GM12892 (cell line): Measurements from ENCODE around the gene GXYLT2.
A peak's percentile ranks its signal among the peaks of the same experiment; 100 is the strongest.
"Not testable (repeated sequence)": the region's sequence is repeated elsewhere in the genome, so short reads cannot be mapped to it uniquely, and the experiment has no call there.

Experiments used
- DNase-seq: peaks from one replicate; pipeline ENCODE4 v3.0.0; 2011; ENCODE audit not compliant: insufficient read length
- FAIRE-seq: peaks from 2 replicates; lab custom pipeline; 2011; peaks lifted over from hg19 to GRCh38; lab: Jason Lieb, UNC
- POLR2A ChIP-seq: IDR thresholded peaks from 2 replicates; pipeline ENCODE4 v1.6.1; 2011; ENCODE audit warnings: low read depth, low read length, control low read depth
- POLR2AphosphoS5 ChIP-seq: IDR thresholded peaks from 2 replicates; pipeline ENCODE4 v1.6.1; 2011; ENCODE audit warnings: low read depth, low read length, control low read depth
- TAF1 ChIP-seq: IDR thresholded peaks from 2 replicates; pipeline ENCODE4 v1.6.1; 2011; ENCODE audit warnings: low read depth, mild to moderate bottlenecking, control low read depth, low read length, borderline replicate concordance

Gene GXYLT2

GRCh38 chr3:72993391-72993790, 105.5 kb downstream of the GXYLT2 start:
- TF ChIP-seq TAF1 (no peak), POLR2A (no peak), POLR2AphosphoS5 (no peak)
- no peak for FAIRE-seq
- no peak for DNase-seq

- no peak for TF ChIP-seq POLR2A
- TF ChIP-seq POLR2AphosphoS5 = no peak
- TF ChIP-seq TAF1 = no peak
- DNase-seq (no peak), FAIRE-seq (no peak)
Measured at GRCh38 chr3:72995337-72995736, 107.5 kb downstream of the GXYLT2 start.

- TF ChIP-seq TAF1 = no peak
- no peak for TF ChIP-seq POLR2A
- no peak for TF ChIP-seq POLR2AphosphoS5
- FAIRE-seq (no peak), DNase-seq (no peak)
Measured at GRCh38 chr3:72996121-72996472, 108.3 kb downstream of the GXYLT2 start.

GRCh38 chr3:72996473-72997333, 108.9 kb downstream of the GXYLT2 start, which contains the start of gene PPP4R2:
Gene PPP4R2 (plus strand): TSS chr3:72996811. CDS start chr3:72997038, 227 bp downstream.
- TF ChIP-seq POLR2A = peak; percentile 94
- TF ChIP-seq POLR2AphosphoS5 = peak; percentile 92
- TF ChIP-seq TAF1 = 0 out of 2 replicates have a peak, but pooled peaks have one; percentile 11
- peak; percentile 96 for FAIRE-seq
- DNase-seq = peak; percentile 76

- DNase-seq (no peak), FAIRE-seq (no peak)
- TF ChIP-seq POLR2AphosphoS5 = no peak
- TF ChIP-seq TAF1 = no peak
- TF ChIP-seq POLR2A = no peak
Measured at GRCh38 chr3:72997421-72997961, 109.6 kb downstream of the GXYLT2 start.

GRCh38 chr3:72998466-72998865, 110.6 kb downstream of the GXYLT2 start:
- DNase-seq = no peak
- TF ChIP-seq POLR2AphosphoS5 = no peak
- no peak for TF ChIP-seq TAF1
- TF ChIP-seq POLR2A = no peak
- FAIRE-seq = peak; percentile 80

- DNase-seq (no peak), FAIRE-seq (no peak)
- TF ChIP-seq POLR2AphosphoS5 (no peak), POLR2A (no peak), TAF1 (no peak)
Measured at GRCh38 chr3:72999951-73000350, 112.1 kb downstream of the GXYLT2 start.

GRCh38 chr3:73003050-73003449, 115.2 kb downstream of the GXYLT2 start:
- FAIRE-seq, DNase-seq: not testable (repeated sequence)

DNA sequence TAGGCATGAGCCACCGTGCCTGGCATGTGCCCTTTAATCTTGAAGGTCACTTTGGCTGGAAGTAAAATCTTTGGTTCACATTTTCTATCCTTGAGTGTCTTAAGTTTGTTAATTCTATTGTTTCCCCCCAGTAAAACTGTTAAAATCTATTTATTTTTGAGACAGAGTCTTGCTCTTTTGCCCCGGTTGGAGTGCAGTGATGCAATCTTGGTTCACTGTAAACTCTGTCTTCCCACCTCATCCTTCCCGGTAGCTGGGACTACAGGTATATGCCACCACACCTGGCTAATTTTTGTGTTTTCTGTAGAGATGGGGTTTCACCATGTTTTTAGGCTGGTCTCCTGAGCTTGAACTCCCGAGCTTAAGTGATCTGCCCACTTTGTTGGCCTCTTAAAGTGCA, 116.5 kb downstream of the GXYLT2 start:
- TF ChIP-seq POLR2A (no peak), TAF1 (no peak), POLR2AphosphoS5 (no peak)
- FAIRE-seq (no peak), DNase-seq (no peak)

DNA sequence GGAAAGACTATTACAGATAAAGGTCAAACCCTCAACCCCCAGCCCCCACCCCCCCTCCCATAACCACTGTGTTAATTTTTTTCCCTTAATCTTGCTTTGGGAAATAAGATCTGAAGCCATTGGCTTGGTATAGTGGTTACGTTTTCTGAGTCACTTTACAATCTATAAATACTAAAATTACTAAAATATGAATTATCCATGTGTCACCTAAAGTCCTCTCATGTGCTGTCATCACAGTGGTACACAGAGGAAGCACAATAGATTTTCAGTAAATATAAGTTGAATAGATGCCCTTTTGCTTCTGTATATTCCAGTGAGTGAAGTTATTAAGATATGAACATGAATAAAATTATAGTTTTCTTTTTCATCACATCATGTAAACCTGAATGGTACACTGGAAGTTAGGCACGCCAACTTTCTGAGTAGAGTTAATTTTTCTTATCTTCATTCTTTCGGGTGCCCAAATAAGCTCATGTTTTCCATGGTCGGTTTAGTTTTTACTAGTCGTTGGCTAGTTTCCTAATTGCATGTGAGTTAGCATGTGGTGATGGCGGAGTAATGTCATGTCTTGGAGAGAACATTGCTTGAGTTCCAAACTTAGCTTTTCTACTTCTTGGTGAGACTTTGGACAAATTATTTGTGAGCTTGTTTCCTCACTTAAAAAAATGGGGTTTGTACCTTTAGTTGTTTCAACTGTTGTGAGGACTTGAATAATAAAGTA, 120.3 kb downstream of the GXYLT2 start:
- DNase-seq (no peak), FAIRE-seq (no peak)
- no peak for TF ChIP-seq TAF1
- TF ChIP-seq POLR2AphosphoS5 = no peak
- TF ChIP-seq POLR2A = no peak

- no peak for FAIRE-seq
- TF ChIP-seq POLR2AphosphoS5 = no peak
- no peak for TF ChIP-seq TAF1
- no peak for TF ChIP-seq POLR2A
- no peak for DNase-seq
Measured at GRCh38 chr3:73009008-73009407, 121.2 kb downstream of the GXYLT2 start.
